ENCODE measurements around the gene NARF. TPM values are rescaled to one million over a fixed set of nuclear protein-coding genes. Genes with fewer than 3 reads are reported as not detected.
A peak's percentile ranks its signal among the peaks of the same experiment; 100 is the strongest.

The NARF gene
- polyA plus RNA-seq, 2 of the 4 experiments (the other 2 are of a cell fraction), result 51.2 to 89.6 TPM

DNA sequence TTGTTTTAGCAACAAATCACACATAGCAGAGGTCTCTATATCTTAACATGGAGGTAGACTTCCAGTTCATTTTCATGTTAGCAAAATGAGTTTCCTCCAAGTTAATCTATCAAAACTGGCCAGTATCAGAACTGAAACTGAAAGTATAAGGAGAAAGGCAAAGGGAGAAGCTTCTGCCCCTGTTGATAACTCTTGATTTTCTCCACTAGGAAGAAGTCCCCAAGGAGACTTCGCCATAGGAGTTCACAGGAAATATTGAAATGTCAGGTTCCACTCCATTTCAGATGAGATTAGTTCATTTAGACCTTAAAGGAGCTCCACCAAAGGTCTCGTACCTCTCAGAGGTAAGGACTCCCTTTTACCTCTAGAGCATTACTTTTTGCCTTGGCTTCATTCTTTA, 39.0 kb upstream of the NARF start (continued):
- TF ChIP-seq KDM1A (IDR thresholded peaks at IDR 0.05; ENCODE audit: low read depth), result no peak

DNA sequence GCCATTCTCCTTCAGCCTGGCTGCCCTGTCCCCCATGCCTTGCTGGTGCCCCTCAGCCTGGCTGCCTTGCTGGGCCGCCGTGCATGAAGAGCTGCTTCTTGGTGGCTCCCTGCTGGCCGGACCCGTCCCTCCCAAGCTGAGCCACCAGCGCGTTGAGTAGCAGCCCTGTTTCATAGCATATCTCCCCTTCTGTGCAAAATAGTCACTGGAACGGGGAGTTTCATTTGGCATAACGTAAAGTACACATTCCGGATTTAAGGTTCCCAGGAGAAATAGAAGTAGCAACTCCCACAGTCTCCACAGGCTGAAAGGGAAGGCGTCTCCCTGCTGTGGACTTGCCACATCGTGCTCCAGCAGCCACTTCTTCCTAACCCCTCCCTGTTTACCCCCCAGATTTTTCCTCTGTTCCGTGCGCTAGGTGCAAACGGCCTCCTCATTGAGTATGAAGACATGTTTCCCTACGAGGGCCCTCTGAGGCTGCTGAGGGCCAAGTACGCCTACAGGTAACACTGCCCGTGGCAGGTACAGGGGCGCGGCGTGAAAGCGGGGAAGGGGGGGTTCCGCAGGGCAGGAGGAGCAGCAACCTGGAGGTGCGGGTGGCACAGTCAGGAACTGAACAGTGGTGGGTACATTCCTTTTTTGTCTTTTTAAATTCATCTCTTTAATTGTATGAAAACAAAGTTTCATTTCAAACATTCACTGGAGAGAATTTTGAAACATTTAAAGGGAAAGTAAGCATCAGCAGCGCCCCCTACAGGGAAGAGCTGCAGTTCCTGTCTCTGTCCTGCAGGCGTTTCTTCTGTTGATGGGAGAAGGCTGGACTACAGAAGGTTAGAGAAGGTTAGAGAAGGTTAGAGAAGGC, 34.3 kb upstream of the NARF start:
- WGBS (ENCODE audit: missing lambda C conversion rate), result 86% methylated on average over 25 of the region's 25 CpGs
- peaks cover 14% of the 10 kb centered on the region for H3K9me3 ChIP-seq
- H3K4me3 ChIP-seq, result no peak overlapping the region
- DNase-seq (ENCODE audit: low read depth in 1 of 2, low spot score in 1 of 2) (peak in 1 of 2 experiments; percentile 60), ATAC-seq (peak in 1 of 2 experiments; percentile 60; a peak in 3 of 6 replicates), FAIRE-seq (no peak)
- peaks cover 3% of the 10 kb centered on the region; the same call in 2 of the 3 replicates for H3K4me1 ChIP-seq
- H3K27ac ChIP-seq, result no peak overlapping the region
- ChIA-PET CTCF (interaction anchor here (1.4 to 3.9 kb wide), 3 partner anchors 11 to 72 kb away, joined by 5 to 21 read pairs (median 5); no protein-coding TSS in a partner anchor), POLR2A (no interaction called here)
- TF ChIP-seq, protein P1, sequence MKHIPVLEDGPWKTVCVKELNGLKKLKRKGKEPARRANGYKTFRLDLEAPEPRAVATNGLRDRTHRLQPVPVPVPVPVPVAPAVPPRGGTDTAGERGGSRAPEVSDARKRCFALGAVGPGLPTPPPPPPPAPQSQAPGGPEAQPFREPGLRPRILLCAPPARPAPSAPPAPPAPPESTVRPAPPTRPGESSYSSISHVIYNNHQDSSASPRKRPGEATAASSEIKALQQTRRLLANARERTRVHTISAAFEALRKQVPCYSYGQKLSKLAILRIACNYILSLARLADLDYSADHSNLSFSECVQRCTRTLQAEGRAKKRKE (CRISPR knock-in tag; IDR thresholded peaks at IDR 0.05; ENCODE audit: low read depth), result no peak
- 0 out of 5 replicates have a peak, but pooled peaks of 1 of the 2 experiments have one; percentile 12 for TF ChIP-seq RAD21 (conservative IDR thresholded peaks at IDR 0.05 in 1 of 2, IDR thresholded peaks at IDR 0.05 in 1 of 2)
- no peak for TF ChIP-seq HEYL (CRISPR knock-in tag; IDR thresholded peaks at IDR 0.05)
- TF ChIP-seq, protein P2, sequence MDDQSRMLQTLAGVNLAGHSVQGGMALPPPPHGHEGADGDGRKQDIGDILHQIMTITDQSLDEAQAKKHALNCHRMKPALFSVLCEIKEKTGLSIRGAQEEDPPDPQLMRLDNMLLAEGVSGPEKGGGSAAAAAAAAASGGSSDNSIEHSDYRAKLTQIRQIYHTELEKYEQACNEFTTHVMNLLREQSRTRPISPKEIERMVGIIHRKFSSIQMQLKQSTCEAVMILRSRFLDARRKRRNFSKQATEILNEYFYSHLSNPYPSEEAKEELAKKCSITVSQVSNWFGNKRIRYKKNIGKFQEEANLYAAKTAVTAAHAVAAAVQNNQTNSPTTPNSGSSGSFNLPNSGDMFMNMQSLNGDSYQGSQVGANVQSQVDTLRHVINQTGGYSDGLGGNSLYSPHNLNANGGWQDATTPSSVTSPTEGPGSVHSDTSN (IDR thresholded peaks at IDR 0.05), result no peak
- no peak for TF ChIP-seq NFE2L2 (conservative IDR thresholded peaks at IDR 0.05; ENCODE audit: low read length)
- no peak for TF ChIP-seq BHLHE40 (IDR thresholded peaks at IDR 0.05; ENCODE audit: low read depth, low read length)
- TF ChIP-seq, protein P3, sequence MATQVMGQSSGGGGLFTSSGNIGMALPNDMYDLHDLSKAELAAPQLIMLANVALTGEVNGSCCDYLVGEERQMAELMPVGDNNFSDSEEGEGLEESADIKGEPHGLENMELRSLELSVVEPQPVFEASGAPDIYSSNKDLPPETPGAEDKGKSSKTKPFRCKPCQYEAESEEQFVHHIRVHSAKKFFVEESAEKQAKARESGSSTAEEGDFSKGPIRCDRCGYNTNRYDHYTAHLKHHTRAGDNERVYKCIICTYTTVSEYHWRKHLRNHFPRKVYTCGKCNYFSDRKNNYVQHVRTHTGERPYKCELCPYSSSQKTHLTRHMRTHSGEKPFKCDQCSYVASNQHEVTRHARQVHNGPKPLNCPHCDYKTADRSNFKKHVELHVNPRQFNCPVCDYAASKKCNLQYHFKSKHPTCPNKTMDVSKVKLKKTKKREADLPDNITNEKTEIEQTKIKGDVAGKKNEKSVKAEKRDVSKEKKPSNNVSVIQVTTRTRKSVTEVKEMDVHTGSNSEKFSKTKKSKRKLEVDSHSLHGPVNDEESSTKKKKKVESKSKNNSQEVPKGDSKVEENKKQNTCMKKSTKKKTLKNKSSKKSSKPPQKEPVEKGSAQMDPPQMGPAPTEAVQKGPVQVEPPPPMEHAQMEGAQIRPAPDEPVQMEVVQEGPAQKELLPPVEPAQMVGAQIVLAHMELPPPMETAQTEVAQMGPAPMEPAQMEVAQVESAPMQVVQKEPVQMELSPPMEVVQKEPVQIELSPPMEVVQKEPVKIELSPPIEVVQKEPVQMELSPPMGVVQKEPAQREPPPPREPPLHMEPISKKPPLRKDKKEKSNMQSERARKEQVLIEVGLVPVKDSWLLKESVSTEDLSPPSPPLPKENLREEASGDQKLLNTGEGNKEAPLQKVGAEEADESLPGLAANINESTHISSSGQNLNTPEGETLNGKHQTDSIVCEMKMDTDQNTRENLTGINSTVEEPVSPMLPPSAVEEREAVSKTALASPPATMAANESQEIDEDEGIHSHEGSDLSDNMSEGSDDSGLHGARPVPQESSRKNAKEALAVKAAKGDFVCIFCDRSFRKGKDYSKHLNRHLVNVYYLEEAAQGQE (IDR thresholded peaks at IDR 0.05), result no peak
- TF ChIP-seq FOSB (CRISPR knock-in tag; IDR thresholded peaks at IDR 0.05), result no peak
- no peak for TF ChIP-seq HOXB5 (CRISPR knock-in tag; IDR thresholded peaks at IDR 0.05)
- TF ChIP-seq, protein P4, sequence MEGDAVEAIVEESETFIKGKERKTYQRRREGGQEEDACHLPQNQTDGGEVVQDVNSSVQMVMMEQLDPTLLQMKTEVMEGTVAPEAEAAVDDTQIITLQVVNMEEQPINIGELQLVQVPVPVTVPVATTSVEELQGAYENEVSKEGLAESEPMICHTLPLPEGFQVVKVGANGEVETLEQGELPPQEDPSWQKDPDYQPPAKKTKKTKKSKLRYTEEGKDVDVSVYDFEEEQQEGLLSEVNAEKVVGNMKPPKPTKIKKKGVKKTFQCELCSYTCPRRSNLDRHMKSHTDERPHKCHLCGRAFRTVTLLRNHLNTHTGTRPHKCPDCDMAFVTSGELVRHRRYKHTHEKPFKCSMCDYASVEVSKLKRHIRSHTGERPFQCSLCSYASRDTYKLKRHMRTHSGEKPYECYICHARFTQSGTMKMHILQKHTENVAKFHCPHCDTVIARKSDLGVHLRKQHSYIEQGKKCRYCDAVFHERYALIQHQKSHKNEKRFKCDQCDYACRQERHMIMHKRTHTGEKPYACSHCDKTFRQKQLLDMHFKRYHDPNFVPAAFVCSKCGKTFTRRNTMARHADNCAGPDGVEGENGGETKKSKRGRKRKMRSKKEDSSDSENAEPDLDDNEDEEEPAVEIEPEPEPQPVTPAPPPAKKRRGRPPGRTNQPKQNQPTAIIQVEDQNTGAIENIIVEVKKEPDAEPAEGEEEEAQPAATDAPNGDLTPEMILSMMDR (IDR thresholded peaks at IDR 0.05), result peak; percentile 44; the same call in 2 of the 3 replicates
- TF ChIP-seq, protein P5, sequence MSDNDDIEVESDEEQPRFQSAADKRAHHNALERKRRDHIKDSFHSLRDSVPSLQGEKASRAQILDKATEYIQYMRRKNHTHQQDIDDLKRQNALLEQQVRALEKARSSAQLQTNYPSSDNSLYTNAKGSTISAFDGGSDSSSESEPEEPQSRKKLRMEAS (IDR thresholded peaks at IDR 0.05), result no peak
- TF ChIP-seq RFX5 (IDR thresholded peaks at IDR 0.05), result no peak
- no peak overlapping the region for H3K4me2 ChIP-seq

DNA sequence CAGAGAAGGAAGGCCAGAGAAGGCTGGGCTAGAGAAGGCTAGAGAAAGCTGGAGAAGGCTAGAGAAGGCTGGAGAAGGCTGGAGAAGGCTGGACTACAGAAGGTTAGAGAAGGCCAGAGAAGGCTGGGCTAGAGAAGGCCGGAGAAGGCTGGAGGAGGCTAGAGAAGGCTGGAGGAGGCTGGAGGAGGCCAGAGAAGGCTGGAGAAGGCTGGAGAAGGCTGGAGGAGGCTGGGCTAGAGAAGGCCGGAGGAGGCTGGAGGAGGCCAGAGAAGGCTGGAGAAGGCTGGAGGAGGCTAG, 33.7 kb upstream of the NARF start:
- TF ChIP-seq RNF2 (IDR thresholded peaks at IDR 0.05; ENCODE audit: borderline replicate concordance, low read depth), result no peak
- TF ChIP-seq RAD21 (conservative IDR thresholded peaks at IDR 0.05 in 1 of 2, IDR thresholded peaks at IDR 0.05 in 1 of 2), result no peak
- no peak for TF ChIP-seq NR3C1 (IDR thresholded peaks at IDR 0.05)
- TF ChIP-seq EHF (CRISPR knock-in tag; IDR thresholded peaks at IDR 0.05), result no peak
- TF ChIP-seq CEBPB (IDR thresholded peaks at IDR 0.05), result no peak
- TF ChIP-seq RARB (CRISPR knock-in tag; IDR thresholded peaks at IDR 0.05), result no peak
- TF ChIP-seq POLR2AphosphoS2 (conservative IDR thresholded peaks at IDR 0.05; ENCODE audit: low read length), result no peak
- ATAC-seq (no peak), FAIRE-seq (no peak), DNase-seq (ENCODE audit: low read depth in 1 of 2, low spot score in 1 of 2) (no peak)
- Histone ChIP-seq H3K4me1 (no peaks in the 10 kb centered on the region), H3K4me3 (no peak overlapping the region), H3K9me3 (peaks cover 14% of the 10 kb centered on the region), H3K4me2 (no peak overlapping the region), H3K27ac (no peak overlapping the region)
- WGBS (ENCODE audit: missing lambda C conversion rate), result 98% methylated on average over 2 of the region's 2 CpGs
- ChIA-PET CTCF (interaction anchor here (1.8 to 3.9 kb wide), 2 partner anchors 10 to 22 kb away, joined by 5 to 21 read pairs; no protein-coding TSS in a partner anchor), POLR2A (no interaction called here)
